K562 treated with DMSO at 1 percent for 12 hours (cell line): ENCODE results near the gene TRIM16. TPM values are rescaled to one million over a fixed set of nuclear protein-coding genes. Genes with fewer than 3 reads are reported as not detected.

Experiments used
- total RNA-seq: library from RNA; unstranded; fragments of 300-600 nt; gene quantifications from 2 replicates; pipeline ENCODE4 v1.2.3, GENCODE V29; 2022; ENCODE audit not compliant: insufficient read depth

Gene TRIM16
- total RNA-seq, result 7.2 and 9.3 TPM in 2 replicates

GRCh38 chr17:15683824-15684478 is at the start of gene TRIM16:
Gene TRIM16, minus strand, starts transcription at chr17:15684311. Its CDS starts 32,702 bp downstream, at chr17:15651609.

DNA sequence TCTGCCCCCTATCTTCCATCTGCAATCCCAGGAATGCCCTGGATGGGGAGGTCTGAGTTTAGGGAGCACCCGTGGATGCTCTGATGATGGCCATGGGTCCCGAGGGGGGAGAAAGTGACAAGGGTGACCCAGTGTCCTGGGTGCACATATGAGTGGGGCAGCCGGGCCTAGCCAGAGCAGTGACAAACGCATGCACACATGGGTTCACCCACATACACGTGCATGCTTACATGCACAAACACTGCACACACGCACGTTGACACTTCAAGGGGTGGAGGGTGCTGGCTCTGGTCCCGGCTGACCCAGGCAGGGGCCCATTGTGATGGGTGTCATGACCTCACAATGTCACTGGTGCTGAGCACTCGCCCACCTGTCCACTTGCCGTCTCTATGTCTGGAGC is 47.8 kb upstream of the TRIM16 start, which contains the start of gene TBC1D26:
Gene TBC1D26 (plus strand): TSS at position 384 of the 400 bp plus-strand sequence. CDS start 3,066 bp downstream, outside the sequence.

GRCh38 chr17:15699413-15699924 is 15.4 kb upstream of the TRIM16 start, which contains the start of gene ZNF286A:
Gene ZNF286A, plus strand, starts transcription at chr17:15699752. Its CDS starts 578 bp downstream, at chr17:15700330.

GRCh38 chr17:15619331-15620058 is 64.6 kb downstream of the TRIM16 start, which contains the start of gene FBXW10B:
Gene FBXW10B, minus strand, starts transcription at chr17:15619704. Its CDS starts 192 bp downstream, at chr17:15619512.

Other genes with a start within 250 kb of the TRIM16 start
- 4.1 and 4.6 TPM in 2 replicates for gene CDRT4, start 216.7 kb downstream of the TRIM16 start, total RNA-seq
- gene TVP23C, start 120.8 kb downstream of the TRIM16 start, total RNA-seq, result 2.3 and 7.5 TPM in 2 replicates
- not detected in 2 replicates for gene FBXW10B, start 64.6 kb downstream of the TRIM16 start, total RNA-seq
- 1.8 and 3.8 TPM in 2 replicates for gene ZNF286A, start 15.4 kb upstream of the TRIM16 start, total RNA-seq
- not detected in 2 replicates for gene TBC1D26, start 48.0 kb upstream of the TRIM16 start, total RNA-seq